GM12892 (cell line): Measurements from ENCODE around the gene CCDC141.

Experiments
- POLR2A ChIP-seq: IDR thresholded peaks from 2 replicates; pipeline ENCODE4 v1.6.1; 2011; ENCODE audit warnings: low read depth, low read length, control low read depth
- POLR2AphosphoS5 ChIP-seq: IDR thresholded peaks from 2 replicates; pipeline ENCODE4 v1.6.1; 2011; ENCODE audit warnings: low read depth, low read length, control low read depth

- TF ChIP-seq POLR2A, result no peak
- TF ChIP-seq POLR2AphosphoS5, result no peak
Observed at GRCh38 chr2:178787934-178788333, 262.0 kb downstream of the CCDC141 start.
